Fibroblast of lung (primary cell): Measurements from ENCODE around the gene SLC35A2.

Source experiments
- EZH2 ChIP-seq: IDR thresholded peaks from 2 replicates; pipeline ENCODE4 v1.5.1; 2012; ENCODE audit warnings: low read length, control low read depth, mild to moderate bottlenecking; ENCODE audit errors: missing control alignments
- TF ChIP-seq, protein P1 (sequence below), 2 donors: IDR thresholded peaks in 1 of 2; conservative IDR thresholded peaks in 1 of 2; 1 replicate in 1 of 2; 2 replicates in 1 of 2; pipeline ENCODE4 v1.5.1; 2011 to 2012; ENCODE audit warnings: low read length in 2 of 2, control low read depth in 1 of 2, inconsistent platforms in 1 of 2, low read depth in 1 of 2, mild to moderate bottlenecking in 1 of 2

DNA sequence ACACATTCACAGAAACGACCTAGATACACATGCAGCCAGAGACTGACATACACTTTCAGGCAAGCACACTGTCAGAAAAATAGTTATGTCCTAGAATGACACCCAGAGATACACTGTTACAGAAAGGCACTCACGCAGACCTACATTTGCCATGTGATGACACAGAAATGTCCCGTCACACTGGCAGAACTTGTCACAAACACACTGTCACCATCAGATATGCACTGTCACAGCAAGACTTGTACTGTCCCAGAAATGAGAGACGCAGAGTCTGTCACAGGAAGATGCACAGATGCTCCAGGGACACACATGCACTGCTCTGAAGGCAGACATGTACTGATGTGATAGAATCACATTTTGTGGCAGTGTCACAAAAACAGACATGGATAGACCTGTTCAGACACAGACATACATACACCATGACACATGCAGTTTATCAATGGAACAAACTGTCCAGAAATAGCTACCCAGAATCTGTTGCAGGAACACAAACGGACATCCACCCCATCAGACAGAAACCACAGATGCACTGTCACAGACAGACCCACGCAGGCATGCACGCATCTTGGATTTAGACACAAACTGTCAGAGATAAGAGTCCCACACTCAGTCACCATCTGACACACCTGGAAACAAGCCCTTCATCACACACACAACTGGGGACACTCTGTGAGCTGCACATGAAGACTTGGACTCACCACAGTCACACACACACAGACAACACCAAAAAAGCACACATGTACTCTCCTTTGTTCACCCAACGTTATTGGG is 8.7 kb upstream of the SLC35A2 start:
- TF ChIP-seq, protein P1, sequence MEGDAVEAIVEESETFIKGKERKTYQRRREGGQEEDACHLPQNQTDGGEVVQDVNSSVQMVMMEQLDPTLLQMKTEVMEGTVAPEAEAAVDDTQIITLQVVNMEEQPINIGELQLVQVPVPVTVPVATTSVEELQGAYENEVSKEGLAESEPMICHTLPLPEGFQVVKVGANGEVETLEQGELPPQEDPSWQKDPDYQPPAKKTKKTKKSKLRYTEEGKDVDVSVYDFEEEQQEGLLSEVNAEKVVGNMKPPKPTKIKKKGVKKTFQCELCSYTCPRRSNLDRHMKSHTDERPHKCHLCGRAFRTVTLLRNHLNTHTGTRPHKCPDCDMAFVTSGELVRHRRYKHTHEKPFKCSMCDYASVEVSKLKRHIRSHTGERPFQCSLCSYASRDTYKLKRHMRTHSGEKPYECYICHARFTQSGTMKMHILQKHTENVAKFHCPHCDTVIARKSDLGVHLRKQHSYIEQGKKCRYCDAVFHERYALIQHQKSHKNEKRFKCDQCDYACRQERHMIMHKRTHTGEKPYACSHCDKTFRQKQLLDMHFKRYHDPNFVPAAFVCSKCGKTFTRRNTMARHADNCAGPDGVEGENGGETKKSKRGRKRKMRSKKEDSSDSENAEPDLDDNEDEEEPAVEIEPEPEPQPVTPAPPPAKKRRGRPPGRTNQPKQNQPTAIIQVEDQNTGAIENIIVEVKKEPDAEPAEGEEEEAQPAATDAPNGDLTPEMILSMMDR (conservative IDR thresholded peaks at IDR 0.05 in 1 of 2, IDR thresholded peaks at IDR 0.05 in 1 of 2; ENCODE audit: low read depth in 1 of 2, low read length in 2 of 2) = no peak
- no peak for TF ChIP-seq EZH2
